Fibroblast of the aortic adventitia (primary cell): ENCODE measurements around the gene GPR12. TPM values are rescaled to one million over a fixed set of nuclear protein-coding genes. Genes with fewer than 3 reads are reported as not detected.

ENCODE experiments used
- DNase-seq: peaks from one replicate; pipeline ENCODE4 v3.0.0-alpha.2; 2010; ENCODE audit warnings: low read depth
- H3K4me3 ChIP-seq: 2 replicates; pipeline ENCODE4 v1.5.1; 2011; ENCODE audit warnings: low read depth, mild to moderate bottlenecking, control low read depth, low read length, moderate library complexity
- CTCF ChIP-seq: IDR thresholded peaks from 2 replicates; pipeline ENCODE4 v1.5.1; 2011; ENCODE audit warnings: mild to moderate bottlenecking, low read length, control low read depth, inconsistent platforms; ENCODE audit not compliant: insufficient read depth
- total RNA-seq: library from RNA; depleted of rRNA; stranded (reverse); fragments of >200 nt; gene quantifications from 2 replicates; pipeline ENCODE4 v1.2.3, GENCODE V29; 2012; ENCODE audit warnings: low replicate concordance

Gene GPR12
- total RNA-seq, 1 donor, result not detected

- no peak for TF ChIP-seq CTCF
- H3K4me3 ChIP-seq, result no peak overlapping the region
- DNase-seq, result no peak
These were observed 24.4 kb upstream of the GPR12 start for GRCh38 chr13:26784704-26785639.

GRCh38 chr13:26780411-26780810 is 19.8 kb upstream of the GPR12 start:
- H3K4me3 ChIP-seq, result no peak overlapping the region
- no peak for DNase-seq
- TF ChIP-seq CTCF, result no peak

GRCh38 chr13:26779321-26779720 is 18.7 kb upstream of the GPR12 start:
- no peak for DNase-seq
- no peak overlapping the region for H3K4me3 ChIP-seq
- TF ChIP-seq CTCF, result no peak

GRCh38 chr13:26772531-26772930 is 11.9 kb upstream of the GPR12 start:
- TF ChIP-seq CTCF, result no peak
- no peak overlapping the region for H3K4me3 ChIP-seq
- DNase-seq, result no peak

- H3K4me3 ChIP-seq, result no peak overlapping the region
- no peak for TF ChIP-seq CTCF
- no peak for DNase-seq
These were observed 11.2 kb upstream of the GPR12 start for GRCh38 chr13:26771796-26772195.

GRCh38 chr13:26762745-26763345 is 2.3 kb upstream of the GPR12 start:
- H3K4me3 ChIP-seq, result no peak overlapping the region
- no peak for DNase-seq
- no peak for TF ChIP-seq CTCF
